ENCODE measurements around the gene MEGF11.

- no peak for TF ChIP-seq CTCF (conservative IDR thresholded peaks at IDR 0.05 in 1 of 2, IDR thresholded peaks at IDR 0.05 in 1 of 2; ENCODE audit: low read depth in 1 of 2, low read length in 2 of 2)
- no peak for TF ChIP-seq EZH2 (IDR thresholded peaks at IDR 0.05; ENCODE audit: low read length, missing control alignments)
These were observed 236.6 kb downstream of the MEGF11 start for GRCh38 chr15:66017000-66017399.
